GM21737 (cell line): ENCODE measurements around the gene SNAI1.
"Not testable (repeated sequence)": the region's sequence is repeated elsewhere in the genome, so short reads cannot be mapped to it uniquely, and the experiment has no call there.

ENCODE experiments used
- ATAC-seq: cut with Tn5 transposase; IDR thresholded peaks from one replicate; pipeline ENCODE4 v1.9.1; 2021; ENCODE audit warnings: mild to moderate bottlenecking, moderate library complexity; ENCODE audit not compliant: unreplicated experiment

The SNAI1 gene

DNA sequence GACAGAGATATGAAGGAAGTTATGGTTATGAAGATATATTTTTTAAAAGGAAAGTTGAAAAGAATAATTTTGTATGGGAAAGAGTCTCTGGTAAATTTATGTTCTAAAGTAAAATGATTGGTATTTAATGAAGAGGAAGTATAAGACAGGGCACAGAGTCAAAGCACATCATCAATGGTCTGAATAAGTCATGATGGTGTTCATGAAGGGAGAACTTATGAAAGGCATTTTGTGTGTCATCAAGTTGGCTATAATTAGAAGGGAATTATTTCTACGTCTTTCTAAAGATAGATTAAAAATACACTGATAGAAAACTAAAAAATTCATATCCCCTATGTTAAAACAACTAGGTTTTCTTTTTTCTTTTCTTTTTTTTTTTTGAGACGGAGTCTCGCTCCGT, 21.4 kb upstream of the SNAI1 start:
- no peak for ATAC-seq

DNA sequence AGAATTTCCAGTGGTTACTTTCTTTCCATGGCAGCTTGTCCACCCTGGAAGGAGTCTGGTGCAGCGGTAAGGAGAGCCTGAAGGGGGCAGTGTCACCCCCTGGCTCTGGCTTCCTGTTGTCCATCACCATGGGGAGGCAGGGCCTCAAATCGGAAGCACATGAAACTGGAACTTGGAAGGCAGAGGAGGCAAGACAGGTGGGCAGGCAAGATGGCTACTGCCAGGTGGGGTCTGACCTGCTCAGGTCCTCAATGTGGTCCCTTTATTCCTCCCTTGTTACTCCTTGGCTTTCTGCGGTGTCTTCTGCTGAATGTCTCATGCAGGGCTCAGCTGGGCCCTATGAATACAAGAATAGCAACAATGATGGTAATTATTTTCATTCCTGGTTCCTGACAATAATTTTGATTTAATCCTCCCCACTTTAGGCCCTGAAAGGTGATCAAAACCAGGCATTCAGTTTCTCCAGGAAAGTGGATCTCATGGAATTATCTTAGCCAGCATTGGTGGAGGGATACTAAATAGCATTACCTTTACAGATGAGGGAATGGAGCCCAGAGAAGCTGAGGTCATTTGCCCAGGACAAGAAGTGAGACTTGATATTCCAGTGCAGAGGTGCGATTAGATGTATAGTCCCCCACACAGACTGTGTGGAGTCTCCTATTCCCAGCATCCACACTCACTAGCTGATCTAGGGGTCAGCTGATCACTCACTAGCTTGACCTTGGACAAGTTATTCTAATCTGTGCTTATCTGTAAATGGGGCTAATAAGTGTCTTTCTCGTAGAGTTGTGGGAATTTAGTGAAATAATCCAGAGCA, 17.6 kb upstream of the SNAI1 start:
- no peak for ATAC-seq

DNA sequence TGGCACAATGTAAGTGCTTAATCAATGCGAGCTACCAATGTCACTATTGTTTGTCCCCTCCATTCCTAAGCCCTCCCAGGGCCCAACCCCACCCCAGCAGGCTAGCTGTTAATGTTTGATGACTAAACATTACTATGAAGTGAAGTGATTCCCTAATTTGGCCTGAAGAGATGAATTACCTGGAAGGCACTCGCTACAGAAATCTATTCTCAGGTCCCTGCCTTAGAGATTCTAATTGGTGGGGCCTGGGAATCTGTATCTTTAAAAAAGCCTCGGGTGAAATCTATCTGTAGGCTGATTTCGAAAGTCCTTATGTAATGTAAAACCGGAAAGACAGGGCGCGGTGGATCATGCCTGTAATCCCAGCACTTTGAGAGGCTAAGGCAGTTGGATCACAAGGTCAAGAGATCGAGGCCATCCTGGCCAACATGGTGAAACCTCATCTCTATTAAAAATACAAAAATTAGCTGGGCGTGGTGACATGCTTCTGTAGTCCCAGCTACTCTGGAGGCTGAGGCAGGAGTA, 16.9 kb upstream of the SNAI1 start:
- ATAC-seq: no peak

DNA sequence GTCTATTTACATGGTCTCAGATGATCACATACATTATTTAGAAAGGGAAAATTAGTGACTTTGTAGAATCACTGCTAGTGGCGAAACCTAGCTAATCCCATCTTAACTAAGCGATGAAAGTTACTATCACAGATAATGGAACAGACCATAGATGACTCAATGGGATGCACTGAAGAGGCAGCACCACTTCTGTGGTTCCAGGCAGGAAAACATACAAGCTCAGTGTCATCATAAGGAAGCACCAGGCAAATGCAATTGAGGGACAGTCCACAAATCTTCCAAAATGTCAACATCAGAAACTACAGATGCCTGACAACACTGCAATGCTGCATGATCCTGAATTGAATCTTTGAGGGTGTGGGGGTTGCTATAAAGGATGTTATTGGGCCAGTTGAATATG, 15.9 kb upstream of the SNAI1 start:
- no peak for ATAC-seq

DNA sequence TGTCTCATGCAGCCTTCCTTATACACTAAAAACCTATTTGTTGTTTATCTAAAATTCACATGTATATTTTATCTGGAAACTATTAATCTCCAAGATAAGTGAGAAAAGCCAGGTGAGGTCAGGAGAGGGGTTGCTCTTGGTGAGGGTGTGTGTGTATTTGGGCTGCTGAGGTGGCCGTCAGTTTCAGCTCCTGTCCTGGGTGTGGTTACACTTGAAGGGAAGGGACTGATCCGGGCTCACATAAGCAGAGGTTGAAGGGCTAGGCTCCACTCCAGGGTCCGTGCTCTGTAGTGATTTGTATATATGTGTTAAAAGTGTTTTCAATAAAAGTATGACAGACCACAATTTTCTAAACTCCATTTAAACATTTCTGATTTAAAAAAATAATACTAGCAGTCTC, 13.5 kb upstream of the SNAI1 start:
- no peak for ATAC-seq

DNA sequence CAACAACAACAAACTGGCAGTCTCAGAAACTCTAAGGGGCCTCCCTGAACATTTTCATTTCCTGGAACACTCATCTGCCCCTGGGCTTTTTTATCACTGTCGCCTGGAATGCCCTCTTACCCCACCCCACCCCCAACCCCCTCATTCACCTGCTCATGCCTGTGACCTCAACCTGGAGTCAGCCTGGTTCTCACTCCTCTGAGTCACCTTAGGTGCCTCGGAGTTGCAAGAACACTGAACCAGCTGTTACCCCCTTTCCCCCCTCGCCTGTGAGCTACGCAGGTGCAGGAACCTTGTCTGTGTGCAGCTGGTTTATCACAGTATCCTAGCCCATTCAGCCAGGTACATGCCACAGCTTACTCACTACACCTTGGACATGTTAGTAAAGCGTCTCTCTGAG, 12.8 kb upstream of the SNAI1 start:
- ATAC-seq: no peak

DNA sequence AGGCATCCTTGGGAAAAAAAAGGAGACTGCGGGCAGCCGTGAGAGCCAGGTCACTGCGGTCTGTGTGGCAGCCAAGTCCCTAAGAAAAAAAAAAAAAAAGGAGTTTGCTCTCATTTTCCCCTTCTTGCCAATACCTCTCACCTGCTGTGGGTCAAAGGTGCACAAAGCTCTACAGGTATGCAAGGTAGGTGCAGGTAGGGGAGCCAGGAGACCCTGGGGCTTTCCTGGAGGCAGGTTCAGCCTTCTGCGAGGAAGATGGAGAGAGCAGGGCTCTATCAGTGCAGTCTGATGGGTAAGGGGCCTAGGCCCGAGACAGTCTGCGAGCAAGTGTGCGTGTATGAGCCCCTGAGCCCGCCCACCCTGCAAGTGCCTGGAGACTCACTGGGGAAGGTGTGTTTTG, 12.3 kb upstream of the SNAI1 start:
- no peak for ATAC-seq

DNA sequence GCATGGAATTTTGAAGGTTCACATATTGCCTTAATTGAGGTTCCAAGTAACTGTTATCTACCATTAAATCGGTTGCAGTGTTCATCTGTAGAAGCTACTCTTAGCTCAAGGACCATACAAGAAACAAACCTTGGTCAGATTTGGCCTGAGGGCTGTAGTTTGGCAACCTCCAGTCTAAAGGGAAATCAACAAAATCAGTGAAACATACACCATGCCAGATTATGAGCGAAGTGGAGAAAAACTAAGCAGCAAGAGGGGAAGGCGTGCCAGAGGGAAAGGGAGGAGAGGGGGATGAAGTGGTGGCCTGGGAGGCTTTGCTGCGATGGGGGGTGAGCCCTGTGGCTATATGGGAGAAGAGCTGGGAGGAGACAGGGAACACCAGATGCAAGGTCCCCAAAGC, 8.8 kb upstream of the SNAI1 start:
- ATAC-seq: no peak

DNA sequence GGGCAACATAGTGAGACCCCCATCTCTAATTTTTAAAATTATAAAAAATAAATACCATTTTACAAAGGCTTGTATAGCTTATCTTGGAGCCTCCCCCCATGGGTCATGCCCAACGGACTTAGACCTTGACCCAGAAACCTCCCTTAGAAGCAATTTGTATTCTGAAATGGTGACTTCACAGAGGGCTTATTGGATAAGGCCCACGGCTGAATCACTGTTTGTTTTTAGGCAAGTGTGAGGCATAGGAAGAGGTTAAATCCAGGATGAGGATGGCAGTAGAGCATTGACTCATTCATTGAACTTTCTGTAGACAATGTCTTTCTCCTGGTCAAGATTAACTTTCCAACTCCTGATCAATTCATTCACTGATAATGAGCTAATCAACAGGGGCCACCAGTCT, 6.2 kb upstream of the SNAI1 start:
- no peak for ATAC-seq

DNA sequence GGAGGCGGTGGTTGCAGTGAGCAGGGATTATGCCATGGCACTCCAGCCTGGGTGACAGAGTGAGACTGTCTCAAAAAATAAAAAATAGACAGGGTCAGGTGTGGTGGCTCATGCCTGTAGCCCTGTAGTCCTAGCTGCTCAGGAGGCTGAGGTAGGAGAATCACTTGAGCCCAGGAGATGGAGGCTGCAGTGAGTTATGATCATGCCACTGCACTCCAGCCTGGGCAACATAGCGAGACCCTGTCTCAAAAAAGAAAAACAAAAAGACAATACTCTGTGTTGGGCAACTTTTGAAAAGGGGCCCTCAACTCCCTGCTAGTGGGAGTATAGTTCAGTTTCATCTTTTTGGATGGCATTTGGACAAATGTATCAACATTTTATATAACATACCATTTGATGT, 5.0 kb upstream of the SNAI1 start:
- not testable (repeated sequence) for ATAC-seq

DNA sequence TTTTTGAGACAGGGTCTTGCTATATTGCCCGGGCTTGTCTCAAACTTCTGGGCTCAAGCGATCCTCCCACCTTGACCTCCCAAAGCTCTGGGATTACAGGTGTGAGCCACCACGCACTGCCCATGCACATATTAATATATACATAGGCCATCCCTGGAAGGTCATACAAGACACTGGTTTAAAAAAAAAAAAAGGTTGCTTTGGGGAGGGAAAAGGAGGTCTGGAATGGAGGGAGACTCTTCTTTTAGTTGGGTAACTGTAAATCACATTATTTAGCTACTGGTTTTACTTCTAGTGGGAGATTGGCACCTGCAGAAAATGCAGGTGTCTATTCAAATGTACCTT, 4.1 kb upstream of the SNAI1 start:
- no peak for ATAC-seq

DNA sequence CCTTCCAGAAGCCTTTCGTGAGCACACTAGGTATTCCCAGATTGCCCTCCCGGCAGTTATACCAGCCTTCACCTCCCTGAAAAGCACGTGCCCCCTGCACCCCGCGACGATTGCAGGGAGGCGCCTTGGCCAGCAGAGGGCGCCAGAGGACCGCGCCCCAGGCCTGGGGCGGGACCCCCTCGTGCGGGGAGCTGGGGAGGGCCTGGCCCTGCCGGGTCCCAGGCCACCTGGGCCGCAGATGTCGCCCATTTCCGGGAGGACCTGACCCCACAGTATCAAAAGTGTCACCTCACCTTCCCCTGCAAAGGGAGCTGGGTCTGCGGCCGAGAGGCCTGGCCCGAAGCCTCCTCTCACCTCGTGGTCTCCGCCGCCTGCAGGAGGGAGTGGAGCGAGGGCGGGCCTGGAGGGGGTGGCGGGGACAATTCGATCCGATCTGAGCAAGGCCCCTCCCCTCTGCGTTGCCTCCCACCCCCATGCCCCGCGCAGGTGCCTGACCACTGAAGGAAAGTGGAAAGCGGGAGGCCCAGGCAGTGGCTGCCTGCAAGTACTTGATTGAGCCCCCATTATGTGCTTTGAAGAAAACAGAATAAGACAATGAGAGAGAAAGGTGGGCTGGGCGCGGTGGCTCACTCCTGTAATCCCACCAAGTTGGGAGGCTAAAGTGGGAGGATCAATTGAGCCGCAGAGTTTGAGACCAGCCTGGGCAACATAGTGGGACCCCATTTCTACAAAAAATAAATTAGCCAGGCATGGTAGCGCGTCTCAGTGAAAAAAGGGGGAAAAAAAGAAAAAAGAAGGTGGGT, 3.5 kb upstream of the SNAI1 start:
- ATAC-seq: no peak

DNA sequence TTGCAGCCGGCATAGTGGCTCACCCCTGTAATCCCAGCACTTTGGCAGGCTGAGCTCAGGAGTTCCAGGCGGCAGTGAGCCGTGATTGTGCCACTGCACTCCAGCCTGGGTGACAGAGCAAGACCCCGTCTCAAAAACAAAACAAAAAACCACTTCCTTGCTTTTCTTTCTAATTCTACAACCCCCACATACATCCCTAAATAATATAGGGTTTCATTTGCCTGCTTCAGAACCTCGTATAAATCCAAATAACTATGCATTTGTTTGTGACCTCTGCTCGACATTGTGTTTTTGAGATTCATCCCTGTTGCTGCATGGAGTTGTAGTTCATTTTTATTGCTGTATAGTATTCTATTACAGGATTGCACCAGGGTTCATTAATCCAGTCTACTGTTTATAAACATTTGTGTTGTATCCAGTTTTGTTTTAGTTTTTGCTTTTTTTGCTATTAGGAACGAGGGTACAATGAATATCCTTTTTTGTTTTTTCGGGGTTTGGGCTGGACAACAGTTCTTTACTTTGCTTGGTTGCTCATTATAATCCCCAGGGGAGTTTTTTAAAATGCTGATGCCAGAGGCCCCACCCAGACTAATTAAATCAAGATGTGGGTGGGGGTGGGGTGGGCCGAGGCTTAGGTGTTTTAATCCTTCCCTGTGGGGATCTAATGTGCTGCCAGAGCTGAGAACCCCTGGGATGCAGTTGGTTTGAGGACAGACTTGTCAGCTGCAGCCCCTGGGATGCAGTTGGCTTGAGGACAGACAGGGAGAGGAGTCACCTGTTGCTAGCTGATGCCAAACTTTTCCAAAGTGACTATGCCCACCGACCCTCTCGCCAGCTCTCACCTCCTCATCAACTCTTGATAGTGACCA, 2.4 kb upstream of the SNAI1 start:
- ATAC-seq: no peak

DNA sequence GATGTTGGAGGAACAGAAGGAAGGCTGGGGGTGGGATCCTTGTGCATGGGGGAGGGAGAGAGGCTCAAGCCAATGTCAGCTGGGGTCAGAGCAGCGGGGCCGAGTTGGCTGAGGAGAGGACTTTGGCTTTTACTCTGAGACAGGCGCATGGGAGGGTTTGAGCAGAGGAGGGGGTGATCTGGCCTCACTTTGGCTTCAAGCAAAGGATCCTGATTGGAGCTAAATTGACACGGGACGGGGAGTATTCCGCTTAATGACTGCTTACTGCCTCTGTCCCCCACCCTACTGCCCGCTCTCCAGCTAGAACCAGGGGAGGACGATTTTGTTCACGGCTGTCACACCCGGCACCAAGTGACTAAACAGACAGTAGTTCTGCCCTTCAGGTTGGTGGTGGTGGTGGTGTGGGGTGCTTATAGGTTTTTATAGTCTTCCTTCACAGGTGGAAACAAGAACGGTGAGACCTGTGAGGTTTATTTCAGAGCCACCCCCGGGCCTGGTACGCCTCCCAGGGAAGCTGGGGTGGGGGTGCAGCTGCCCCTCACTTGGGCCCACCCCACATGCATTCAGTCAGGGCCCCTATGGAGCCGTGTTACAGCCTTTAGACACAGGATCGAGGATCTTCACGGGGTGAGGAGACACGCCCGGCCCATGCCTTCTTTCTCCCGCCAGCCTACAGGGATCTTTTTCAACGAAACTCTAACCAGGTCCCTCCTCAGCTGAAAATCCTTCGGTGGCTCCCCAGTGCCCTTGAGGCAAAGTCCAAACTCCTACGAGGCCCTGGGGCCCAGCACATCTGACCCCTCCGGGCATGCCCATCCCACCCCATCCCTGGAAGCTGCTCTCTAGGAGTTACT, 1.3 kb upstream of the SNAI1 start:
- ATAC-seq: no peak

DNA sequence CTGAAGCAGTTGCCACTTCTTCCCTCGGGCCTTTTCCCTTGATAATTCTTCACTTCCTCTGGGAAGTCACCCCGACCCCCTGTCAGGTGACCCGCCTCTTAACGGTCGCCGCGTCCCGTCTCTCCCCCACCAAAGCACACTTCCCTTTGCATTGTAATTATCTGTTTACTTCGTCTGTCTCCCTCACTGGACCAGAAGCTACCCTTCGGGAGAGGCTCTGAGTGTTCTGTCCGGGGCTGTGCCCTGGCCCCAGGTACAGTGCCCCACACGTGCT, 771 bp upstream of the SNAI1 start:
- no peak for ATAC-seq

DNA sequence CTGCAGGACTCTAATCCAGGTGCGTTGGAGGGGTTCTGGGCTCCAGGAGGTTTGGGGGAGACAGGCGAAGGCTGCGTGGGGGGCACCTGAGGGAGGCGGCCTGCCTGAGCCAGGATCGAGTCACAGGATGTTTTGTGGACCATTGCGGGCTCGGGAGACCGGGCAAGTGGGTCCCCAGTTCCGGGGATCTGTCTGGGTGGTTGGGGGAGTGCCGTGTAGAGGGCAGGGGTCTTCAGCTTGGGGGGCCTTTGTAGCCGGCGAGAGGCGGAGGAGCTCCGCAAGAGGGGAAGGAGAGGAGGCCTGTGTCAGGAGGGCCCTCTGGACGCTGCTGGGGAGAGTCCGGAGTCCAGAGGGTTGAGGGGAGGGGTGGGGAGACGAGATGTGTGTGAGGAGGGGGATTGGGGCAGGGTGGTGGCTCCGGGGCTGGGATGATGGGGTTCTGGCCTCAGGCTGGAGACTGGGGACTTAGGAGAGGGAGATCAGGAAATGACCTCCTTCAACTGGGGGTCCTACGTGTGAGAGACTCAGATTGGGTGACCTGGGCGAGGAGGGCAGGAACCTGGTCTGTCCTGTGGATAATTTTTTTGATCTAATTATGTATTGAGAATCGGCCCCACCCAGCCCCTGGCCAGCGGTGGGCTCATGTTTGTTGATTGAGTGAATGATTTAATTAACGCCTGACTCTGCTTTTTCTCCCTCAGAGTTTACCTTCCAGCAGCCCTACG, 505 bp downstream of the SNAI1 start:
- no peak for ATAC-seq

DNA sequence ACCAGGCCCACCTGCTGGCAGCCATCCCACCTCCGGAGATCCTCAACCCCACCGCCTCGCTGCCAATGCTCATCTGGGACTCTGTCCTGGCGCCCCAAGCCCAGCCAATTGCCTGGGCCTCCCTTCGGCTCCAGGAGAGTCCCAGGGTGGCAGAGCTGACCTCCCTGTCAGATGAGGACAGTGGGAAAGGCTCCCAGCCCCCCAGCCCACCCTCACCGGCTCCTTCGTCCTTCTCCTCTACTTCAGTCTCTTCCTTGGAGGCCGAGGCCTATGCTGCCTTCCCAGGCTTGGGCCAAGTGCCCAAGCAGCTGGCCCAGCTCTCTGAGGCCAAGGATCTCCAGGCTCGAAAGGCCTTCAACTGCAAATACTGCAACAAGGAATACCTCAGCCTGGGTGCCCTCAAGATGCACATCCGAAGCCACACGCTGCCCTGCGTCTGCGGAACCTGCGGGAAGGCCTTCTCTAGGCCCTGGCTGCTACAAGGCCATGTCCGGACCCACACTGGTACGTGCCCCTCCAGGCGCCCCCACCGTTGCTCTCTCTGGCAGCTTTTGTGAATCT, 1.1 kb downstream of the SNAI1 start:
- no peak for ATAC-seq

DNA sequence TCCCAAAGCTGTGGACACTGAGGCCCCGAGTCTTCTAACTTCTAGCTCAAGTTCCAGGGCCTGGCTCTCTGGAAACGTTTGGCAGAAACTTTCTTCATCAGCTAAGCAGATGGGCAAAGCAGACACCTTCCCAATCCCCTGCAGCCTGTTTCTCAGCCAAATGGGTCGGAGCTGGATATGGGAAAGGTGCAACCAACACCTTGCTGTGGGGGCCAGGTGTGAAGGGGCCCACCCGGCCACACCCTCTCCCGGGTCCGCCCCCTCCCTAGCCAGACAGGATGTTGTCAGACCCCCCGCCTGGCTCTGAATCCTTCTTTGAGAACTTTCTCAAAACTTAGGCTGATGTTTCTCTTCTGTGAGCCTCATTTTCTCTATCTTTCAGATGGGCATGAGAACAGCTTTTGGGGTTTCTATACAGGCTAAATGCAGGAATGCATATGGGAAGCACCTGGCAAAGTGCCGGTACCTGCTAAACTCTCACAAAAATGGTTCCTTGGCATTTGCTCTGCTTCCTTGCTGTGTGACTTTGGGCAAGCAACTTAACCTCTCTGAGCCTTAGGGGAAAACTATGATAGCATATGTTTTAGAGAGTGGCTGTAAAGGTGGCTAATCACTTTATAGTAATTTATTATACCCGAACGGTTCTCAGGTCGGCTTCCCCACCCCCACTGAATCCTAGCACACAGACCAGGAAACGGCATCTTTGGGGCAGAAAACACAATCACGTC, 1.8 kb downstream of the SNAI1 start:
- no peak for ATAC-seq

DNA sequence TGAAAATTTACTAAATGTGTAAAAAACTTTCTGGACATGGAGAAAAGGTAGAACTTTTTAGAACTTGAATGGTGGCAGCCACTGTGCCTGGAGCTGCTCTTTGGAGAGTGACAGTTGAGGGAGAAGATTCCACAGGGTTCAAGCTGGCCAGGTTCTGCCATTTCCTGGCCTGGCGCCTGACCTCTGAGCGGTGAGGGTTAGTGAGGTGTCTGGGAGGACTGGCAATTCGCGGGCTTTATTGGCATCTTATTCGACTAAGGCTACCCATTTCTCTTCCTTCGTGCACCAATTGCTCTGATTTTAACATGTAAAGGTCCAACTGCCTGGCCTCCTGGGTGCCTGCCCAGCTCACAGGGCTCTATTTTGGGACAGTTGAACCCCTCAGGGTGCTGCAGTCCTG, 2.4 kb downstream of the SNAI1 start:
- no peak for ATAC-seq
